GM12864 (cell line): Measurements from ENCODE around the gene TTLL1.

Source experiments
- DNase-seq: peaks from one replicate; pipeline ENCODE4 v3.0.0-alpha.2; 2011; ENCODE audit warnings: low read depth
- H3K4me3 ChIP-seq: 2 replicates; pipeline ENCODE4 v1.5.1; 2011; ENCODE audit warnings: mild to moderate bottlenecking, low read depth, low read length, control low read depth
- CTCF ChIP-seq: IDR thresholded peaks from 2 replicates; pipeline ENCODE4 v1.5.1; 2011; ENCODE audit warnings: low read depth, mild to moderate bottlenecking, moderate library complexity, low read length, control low read depth, inconsistent platforms; ENCODE audit errors: missing control alignments

Gene TTLL1

GRCh38 chr22:43088984-43089717 lies at the start of gene TTLL1:
Gene TTLL1, minus strand, starts transcription at chr22:43089391. Its CDS starts 13,805 bp downstream, at chr22:43075586.
- peak within 1 kb of the TSS; percentile 56 for H3K4me3 ChIP-seq
- TF ChIP-seq CTCF = no peak
- peak; percentile 61 for DNase-seq

- no peak overlapping the region for H3K4me3 ChIP-seq
- DNase-seq = no peak
- TF ChIP-seq CTCF = no peak
These were observed 47.6 kb upstream of the TTLL1 start for GRCh38 chr22:43136801-43137200.

GRCh38 chr22:43136255-43136654 lies 47.1 kb upstream of the TTLL1 start:
- TF ChIP-seq CTCF = peak; percentile 89
- no peak for DNase-seq
- H3K4me3 ChIP-seq = no peak overlapping the region

- no peak for TF ChIP-seq CTCF
- H3K4me3 ChIP-seq = no peak overlapping the region
These were observed 46.4 kb upstream of the TTLL1 start for GRCh38 chr22:43135565-43135964.

GRCh38 chr22:43134553-43134952 lies 45.4 kb upstream of the TTLL1 start:
- no peak overlapping the region for H3K4me3 ChIP-seq
- TF ChIP-seq CTCF = no peak
- DNase-seq = no peak

More at GRCh38 chr22:43135565-43135964, 46.4 kb upstream of the TTLL1 start:
- no peak for DNase-seq

GRCh38 chr22:43133401-43133800 lies 44.2 kb upstream of the TTLL1 start:
- no peak for TF ChIP-seq CTCF
- DNase-seq = no peak
- H3K4me3 ChIP-seq = no peak overlapping the region
